ENCODE data around the gene CCDC7.

DNA sequence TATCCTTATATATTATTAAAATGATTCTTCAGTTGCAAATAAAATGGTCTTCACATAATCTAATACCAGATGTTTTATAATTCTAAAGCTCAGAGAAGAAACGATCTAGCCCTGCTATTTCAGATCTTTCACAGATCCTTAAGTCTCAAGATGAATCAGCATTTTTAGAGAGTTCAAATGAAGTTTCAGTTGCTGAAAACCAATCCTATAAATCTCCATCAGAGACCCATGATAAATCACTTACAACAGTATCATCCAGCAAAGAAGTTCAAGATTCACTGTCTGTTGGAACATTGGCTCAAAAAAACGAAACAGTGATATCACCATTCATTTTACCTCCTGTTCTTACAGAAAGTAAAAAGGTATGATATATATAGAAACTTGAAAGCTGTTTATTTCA lies 137.0 kb downstream of the CCDC7 start:
- no peak for TF ChIP-seq CTCF (IDR thresholded peaks at IDR 0.05)
- no peak for TF ChIP-seq MEF2A (IDR thresholded peaks at IDR 0.05; ENCODE audit: borderline replicate concordance, low read depth)
- no peak for TF ChIP-seq RFX5 (IDR thresholded peaks at IDR 0.05; ENCODE audit: low read length)
- TF ChIP-seq ZBTB33 (IDR thresholded peaks at IDR 0.05; ENCODE audit: borderline replicate concordance, low read depth) = no peak
- no peak for TF ChIP-seq EP300 (IDR thresholded peaks at IDR 0.05; ENCODE audit: borderline replicate concordance in 1 of 2, low read depth in 1 of 2, low read length in 1 of 2)
- TF ChIP-seq SIN3A (IDR thresholded peaks at IDR 0.05; ENCODE audit: borderline replicate concordance, low read depth, low read length) = no peak
- TF ChIP-seq SMC3 (IDR thresholded peaks at IDR 0.05; ENCODE audit: low read depth, low read length) = no peak
- no peak for TF ChIP-seq POLR2AphosphoS5 (IDR thresholded peaks at IDR 0.05; ENCODE audit: low read depth, low read length)
- TF ChIP-seq USF1 (IDR thresholded peaks at IDR 0.05; ENCODE audit: borderline replicate concordance, low read depth) = no peak
- TF ChIP-seq CHD2 (IDR thresholded peaks at IDR 0.05; ENCODE audit: low read length, partially characterized antibody) = no peak
- no peak for TF ChIP-seq TAF1 (IDR thresholded peaks at IDR 0.05; ENCODE audit: borderline replicate concordance, low read depth, low read length)

All from SK-N-SH (cell line).